GM12891 (cell line): Measurements from ENCODE around the gene PRSS56.
"Not testable (repeated sequence)": the region's sequence is repeated elsewhere in the genome, so short reads cannot be mapped to it uniquely, and the experiment has no call there.

Source experiments
- DNase-seq: peaks from one replicate; pipeline ENCODE4 v3.0.0; 2011; ENCODE audit warnings: low spot score; ENCODE audit not compliant: insufficient read length
- FAIRE-seq: peaks from 2 replicates; lab custom pipeline; 2011; peaks lifted over from hg19 to GRCh38; lab: Jason Lieb, UNC
- PAX5 ChIP-seq: IDR thresholded peaks from 2 replicates; pipeline ENCODE4 v1.6.1; 2011; ENCODE audit warnings: low read length, moderate library complexity, mild to moderate bottlenecking; ENCODE audit not compliant: insufficient read depth, severe bottlenecking
- POLR2A ChIP-seq: IDR thresholded peaks from 2 replicates; pipeline ENCODE4 v1.6.1; 2011; ENCODE audit warnings: low read depth, low read length, control low read depth
- POLR2AphosphoS5 ChIP-seq: IDR thresholded peaks from 2 replicates; pipeline ENCODE4 v1.6.1; 2011; ENCODE audit warnings: low read depth, low read length, control low read depth
- POU2F2 ChIP-seq: IDR thresholded peaks from 2 replicates; pipeline ENCODE4 v1.6.1; 2011; ENCODE audit warnings: low read depth, mild to moderate bottlenecking, control low read depth, low read length, moderate library complexity
- SPI1 ChIP-seq: IDR thresholded peaks from 2 replicates; pipeline ENCODE4 v1.6.1; 2011; ENCODE audit warnings: low read depth, low read length, control low read depth
- TAF1 ChIP-seq: IDR thresholded peaks from 2 replicates; pipeline ENCODE4 v1.6.1; 2011; ENCODE audit warnings: low read depth, low read length, control low read depth

The PRSS56 gene

DNA sequence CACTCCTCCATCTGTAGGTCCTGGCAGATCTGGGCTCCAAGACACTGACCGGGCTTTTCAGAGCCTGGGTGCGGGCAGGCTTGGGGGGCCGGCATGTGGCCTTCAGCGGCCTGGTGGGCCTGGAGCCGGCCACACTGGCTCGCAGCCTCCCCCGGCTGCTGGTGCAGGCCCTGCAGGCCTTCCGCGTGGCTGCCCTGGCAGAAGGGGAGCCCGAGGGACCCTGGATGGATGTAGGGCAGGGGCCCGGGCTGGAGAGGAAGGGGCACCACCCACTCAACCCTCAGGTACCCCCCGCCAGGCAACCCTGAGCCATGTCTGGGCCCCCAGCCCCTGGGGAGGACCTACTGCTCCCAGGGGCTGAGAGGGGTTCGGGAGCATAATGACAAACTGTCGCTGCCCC is 5.0 kb downstream of the PRSS56 start:
- no peak for TF ChIP-seq PAX5
- no peak for TF ChIP-seq SPI1
- DNase-seq (no peak), FAIRE-seq (no peak)

DNA sequence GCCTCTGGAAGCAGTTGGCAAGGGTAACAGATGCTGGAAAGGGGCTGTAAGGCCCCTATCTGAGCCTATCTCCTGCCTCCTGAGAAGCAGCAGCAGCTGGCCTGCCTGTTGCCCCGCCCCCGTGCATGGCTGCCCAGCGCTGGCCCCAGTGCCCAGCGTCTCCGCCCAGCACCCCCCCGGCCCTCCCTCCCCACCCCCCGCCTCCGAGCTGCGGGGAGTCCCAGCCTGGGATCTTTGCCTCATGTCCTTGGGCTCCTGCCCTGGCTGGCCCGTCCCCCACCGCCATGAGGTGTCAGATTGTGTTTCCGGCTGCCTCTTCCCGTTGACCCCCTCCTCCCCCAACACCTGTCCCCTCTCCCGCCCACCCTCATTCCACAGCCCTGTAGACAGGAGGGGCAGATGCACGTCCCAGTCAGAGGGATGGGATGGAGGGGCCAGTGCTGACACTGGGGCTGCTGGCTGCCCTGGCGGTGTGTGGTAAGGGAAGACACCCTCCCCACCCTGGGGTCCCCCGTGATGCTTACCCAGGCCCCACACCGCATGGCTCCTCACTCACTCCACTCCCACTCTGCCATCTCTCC is 5.7 kb downstream of the PRSS56 start, which contains the start of gene CHRND:
CHRND (plus strand) TSS at position 370 of the 581 bp plus-strand sequence; CDS start at position 426, 56 bp downstream.
- DNase-seq (no peak), FAIRE-seq (no peak)
- no peak for TF ChIP-seq POLR2AphosphoS5
- TF ChIP-seq POLR2A: no peak
- TF ChIP-seq TAF1: no peak
- TF ChIP-seq PAX5: no peak
- TF ChIP-seq SPI1: no peak
- no peak for TF ChIP-seq POU2F2

DNA sequence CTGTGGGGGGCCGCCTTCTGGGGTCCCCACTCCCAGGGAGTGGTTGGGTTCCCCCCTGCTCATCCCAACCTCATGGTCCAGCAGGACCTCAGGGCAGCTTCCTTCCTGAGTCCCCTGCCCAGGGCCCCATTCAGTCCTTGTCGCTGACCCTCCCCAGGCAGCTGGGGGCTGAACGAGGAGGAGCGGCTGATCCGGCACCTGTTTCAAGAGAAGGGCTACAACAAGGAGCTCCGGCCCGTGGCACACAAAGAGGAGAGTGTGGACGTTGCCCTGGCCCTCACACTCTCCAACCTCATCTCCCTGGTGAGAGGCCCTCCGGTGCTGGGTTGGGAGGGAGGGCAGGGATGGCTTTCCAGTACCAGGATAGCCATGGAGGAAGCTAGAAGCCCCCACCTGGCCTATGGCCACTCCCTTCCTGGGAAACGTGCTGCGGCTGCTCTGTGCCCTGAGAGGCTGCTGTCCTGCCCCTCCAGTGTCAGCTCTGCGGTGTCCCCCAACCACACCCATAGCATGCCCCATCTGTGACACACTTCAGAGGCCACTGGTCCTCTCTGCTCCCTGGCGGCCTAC is 6.3 kb downstream of the PRSS56 start:
- no peak for FAIRE-seq
- TF ChIP-seq POLR2AphosphoS5 (no peak), TAF1 (no peak), PAX5 (no peak), POLR2A (no peak), SPI1 (no peak), POU2F2 (no peak)

DNA sequence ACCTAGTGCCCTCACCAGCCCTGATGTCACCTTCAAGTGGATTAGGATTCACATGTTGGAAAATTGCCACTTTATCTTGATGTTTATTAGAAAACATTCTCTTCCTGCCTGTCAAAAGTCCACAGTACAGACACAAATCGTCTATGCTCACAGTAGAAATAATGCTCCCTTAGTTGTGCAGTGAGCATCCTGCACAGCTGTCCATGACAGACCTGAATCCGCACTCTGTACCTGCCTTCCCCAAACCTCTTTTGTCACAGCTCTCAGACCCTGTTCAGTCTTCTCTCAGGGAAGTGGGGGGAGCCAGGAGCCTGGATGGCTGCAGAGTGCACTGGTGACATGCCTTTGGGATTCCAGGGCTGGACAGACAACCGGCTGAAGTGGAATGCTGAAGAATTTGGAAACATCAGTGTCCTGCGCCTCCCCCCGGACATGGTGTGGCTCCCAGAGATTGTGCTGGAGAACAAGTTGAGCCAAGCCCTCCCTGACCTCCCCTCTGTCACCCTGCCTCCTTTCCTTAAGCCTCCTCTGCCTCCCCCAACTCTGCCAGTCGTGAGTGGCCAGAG is 7.8 kb downstream of the PRSS56 start:
- TF ChIP-seq POU2F2: no peak
- TF ChIP-seq PAX5: no peak
- TF ChIP-seq TAF1: no peak
- TF ChIP-seq POLR2A: no peak
- no peak for TF ChIP-seq POLR2AphosphoS5
- no peak for TF ChIP-seq SPI1
- DNase-seq (no peak), FAIRE-seq (no peak)

More for the DNA sequence above, 6.3 kb downstream of the PRSS56 start:
- no peak for DNase-seq

DNA sequence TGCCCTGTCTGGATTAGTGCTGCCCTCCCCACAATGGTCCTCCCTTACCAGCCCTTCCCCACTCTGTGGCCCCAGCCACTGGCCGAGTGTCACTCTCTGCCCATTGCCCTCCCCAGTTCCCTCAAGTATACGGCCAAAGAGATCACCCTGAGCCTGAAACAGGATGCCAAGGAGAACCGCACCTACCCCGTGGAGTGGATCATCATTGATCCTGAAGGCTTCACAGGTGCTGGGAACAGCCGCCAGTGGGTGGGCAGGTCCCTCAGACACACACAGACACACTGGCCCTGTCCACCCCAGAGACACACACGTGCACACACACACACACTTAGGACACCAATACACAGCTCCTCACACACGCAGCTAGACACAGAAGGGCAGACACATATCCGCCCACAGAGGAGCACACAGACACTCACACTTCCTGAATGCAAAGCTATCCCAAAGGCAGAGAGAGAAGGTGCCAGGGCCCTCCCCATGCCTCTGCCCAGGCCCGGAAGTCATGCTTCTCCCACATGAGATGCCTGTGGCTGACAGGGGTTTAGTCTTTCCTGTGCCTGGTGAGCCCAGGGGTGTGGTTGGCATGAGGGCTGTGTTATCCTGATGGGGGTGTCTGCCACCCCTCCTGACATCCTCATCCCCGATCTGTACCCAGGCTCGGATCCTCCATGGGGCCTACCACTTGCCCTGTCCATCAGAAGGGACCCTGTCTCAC is 8.7 kb downstream of the PRSS56 start:
- DNase-seq (no peak), FAIRE-seq (no peak)
- TF ChIP-seq TAF1 (no peak), POLR2AphosphoS5 (no peak), PAX5 (no peak), SPI1 (no peak), POLR2A (no peak), POU2F2 (no peak)

DNA sequence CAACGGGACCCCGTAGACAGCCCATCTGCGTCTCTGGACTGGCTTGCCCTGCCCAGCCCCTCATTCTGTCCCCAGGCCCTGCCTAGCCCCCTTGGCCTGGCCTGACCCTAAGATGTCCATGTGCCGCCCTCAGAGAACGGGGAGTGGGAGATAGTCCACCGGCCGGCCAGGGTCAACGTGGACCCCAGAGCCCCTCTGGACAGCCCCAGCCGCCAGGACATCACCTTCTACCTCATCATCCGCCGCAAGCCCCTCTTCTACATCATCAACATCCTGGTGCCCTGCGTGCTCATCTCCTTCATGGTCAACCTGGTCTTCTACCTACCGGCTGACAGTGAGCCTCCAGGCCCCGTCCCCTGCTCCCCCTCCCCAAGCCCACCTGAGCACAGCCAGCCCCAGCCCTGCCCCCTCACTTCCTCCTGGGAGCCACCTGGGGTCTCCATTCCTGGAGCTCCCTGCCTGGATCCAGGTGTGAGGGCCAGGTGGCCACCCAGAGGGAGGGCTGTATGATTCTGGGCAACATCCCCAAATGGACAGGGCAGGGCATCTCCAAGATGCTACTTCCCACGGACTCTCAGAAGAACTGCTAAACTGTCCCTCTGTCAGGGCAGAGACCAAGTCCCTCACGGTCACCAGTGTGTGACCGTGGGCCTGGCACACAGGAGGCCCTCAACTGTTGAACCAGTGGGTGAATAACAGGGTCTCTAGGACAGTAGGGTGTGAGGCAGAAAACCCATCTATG is 9.8 kb downstream of the PRSS56 start:
- TF ChIP-seq POLR2AphosphoS5 (no peak), POU2F2 (no peak), SPI1 (no peak), POLR2A (no peak), TAF1 (no peak), PAX5 (no peak)
- FAIRE-seq (no peak), DNase-seq (no peak)

DNA sequence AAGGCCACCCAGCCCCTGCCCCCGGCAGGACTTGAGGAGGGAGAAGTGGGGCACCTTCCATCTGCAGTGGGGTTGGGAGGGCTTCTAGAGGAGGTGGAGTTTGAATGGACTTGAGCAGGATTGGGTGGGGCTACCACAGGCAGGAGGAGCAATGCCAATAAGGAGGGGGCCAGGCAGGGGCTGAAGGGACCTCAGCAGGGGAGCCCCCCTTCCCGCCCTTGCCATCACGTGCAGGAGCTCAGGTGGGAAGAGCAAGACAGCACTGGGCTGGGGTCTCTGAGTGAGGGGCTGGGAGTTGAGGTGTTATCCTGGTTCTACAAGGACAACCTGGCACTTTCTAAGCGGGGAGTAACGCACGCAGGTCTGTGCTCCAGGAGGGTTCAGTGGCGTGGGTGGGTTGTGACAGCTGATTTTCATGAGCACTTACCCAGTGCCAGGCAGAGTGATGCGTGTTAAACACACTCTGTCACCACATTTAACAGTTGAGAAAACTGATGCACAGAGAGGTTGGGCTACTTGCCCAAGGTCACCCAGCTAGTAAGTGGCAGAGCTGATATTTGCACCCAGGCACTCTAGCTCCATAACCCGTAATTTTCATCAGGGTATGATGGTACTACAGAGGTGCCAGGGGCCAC is 10.6 kb downstream of the PRSS56 start:
- DNase-seq (no peak), FAIRE-seq (no peak)
- TF ChIP-seq PAX5: no peak
- TF ChIP-seq POU2F2: no peak
- no peak for TF ChIP-seq TAF1
- no peak for TF ChIP-seq POLR2AphosphoS5
- TF ChIP-seq SPI1: no peak
- no peak for TF ChIP-seq POLR2A

DNA sequence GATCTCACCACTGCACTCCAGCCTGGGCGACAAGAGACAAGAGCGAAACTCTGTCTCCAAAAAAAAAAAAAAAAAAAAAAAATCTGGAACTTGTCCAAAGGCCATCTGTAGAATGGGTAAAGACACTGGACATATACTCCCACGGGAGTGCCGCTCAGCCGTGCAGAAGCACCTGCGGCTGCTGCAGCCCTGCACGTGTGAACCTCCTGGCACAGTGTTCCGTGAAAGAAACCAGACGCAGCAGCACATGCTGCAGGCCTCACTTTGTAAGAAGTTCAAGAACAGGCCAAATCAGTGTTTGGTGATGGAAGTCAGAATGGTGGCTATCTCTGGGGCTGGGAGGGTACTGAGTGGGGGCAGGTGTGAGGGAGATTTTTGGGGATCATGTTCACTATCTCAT is 12.2 kb downstream of the PRSS56 start:
- no peak for TF ChIP-seq TAF1
- TF ChIP-seq POU2F2: no peak
- TF ChIP-seq POLR2AphosphoS5: no peak
- no peak for TF ChIP-seq PAX5
- no peak for TF ChIP-seq POLR2A
- TF ChIP-seq SPI1: no peak
- FAIRE-seq: no peak
- no peak for DNase-seq

DNA sequence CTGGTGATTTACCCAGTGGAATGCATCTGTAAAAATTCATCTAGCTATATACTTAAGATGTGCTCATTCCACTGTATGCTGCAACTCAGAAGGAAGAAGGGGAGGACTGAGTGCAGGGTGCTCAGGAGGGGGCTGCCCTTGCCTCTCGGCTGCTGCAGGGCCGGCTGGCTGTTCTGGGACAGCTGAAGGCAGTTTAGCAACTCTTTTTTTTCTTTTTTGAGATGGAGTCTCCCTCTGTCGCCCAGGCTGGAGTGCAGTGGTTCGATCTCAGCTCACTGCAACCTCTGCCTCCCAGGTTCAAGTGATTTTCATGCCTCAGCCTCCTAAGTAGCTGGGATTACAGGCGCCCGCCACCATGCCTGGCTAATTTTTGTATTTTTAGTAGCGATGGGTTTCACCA is 12.6 kb downstream of the PRSS56 start:
- not testable (repeated sequence) for DNase-seq, FAIRE-seq
